Adrenal gland (tissue), 12 donors: Measurements from ENCODE around the gene MAP7D1. TPM values are rescaled to one million over a fixed set of nuclear protein-coding genes. Genes with fewer than 3 reads are reported as not detected.

Source experiments
- DNase-seq, 7 donors: peaks; one replicate each; pipeline ENCODE4 v3.0.0-alpha.2; 2019 to 2020
- H3K27ac ChIP-seq, 5 donors: fragments of 200-600 bp; sonication (generic) in 4 of 5; 1 replicate in 3 of 5; 2 replicates in 2 of 5; pipeline versions ENCODE4 v1.5.1 to v1.8.0; 2016 to 2020; ENCODE audit warnings: mild to moderate bottlenecking in 1 of 5
- H3K27me3 ChIP-seq: fragments of 200-600 bp; 2 replicates; pipeline ENCODE4 v1.8.0; 2021
- H3K36me3 ChIP-seq, 2 donors: fragments of 200-600 bp; replicated peaks in 1 of 2; 1 replicate in 1 of 2; 2 replicates in 1 of 2; pipeline versions ENCODE4 v1.5.1 to v1.8.0; 2018 to 2022
- H3K4me1 ChIP-seq, 2 donors: fragments of 200-600 bp; replicated peaks in 1 of 2; 1 replicate in 1 of 2; 2 replicates in 1 of 2; pipeline versions ENCODE4 v1.5.1 to v1.8.0; 2018 to 2021
- H3K4me3 ChIP-seq, 4 donors: fragments of 200-600 bp; sonication (generic) in 3 of 4; one replicate each; pipeline ENCODE4 v1.5.1; 2016 to 2018
- H3K9me3 ChIP-seq, 3 donors: fragments of 200-600 bp; sonication (generic) in 1 of 3; replicated peaks in 1 of 3; 1 replicate in 2 of 3; 2 replicates in 1 of 3; pipeline versions ENCODE4 v1.5.1 to v1.8.0; 2016 to 2021
- CTCF ChIP-seq, 6 experiments: fragments of 450-650 bp in 4 of 6; fragments of 200-600 bp in 2 of 6; sonication (generic) in 1 of 6; IDR thresholded peaks; 1 replicate in 5 of 6; 2 replicates in 1 of 6; pipeline versions ENCODE4 v1.5.1 to v1.8.0; 2016 to 2021; ENCODE audit warnings: antibody characterized with exemption in 6 of 6, mild to moderate bottlenecking in 2 of 6, moderate library complexity in 1 of 6
- POLR2A ChIP-seq, 2 donors: fragments of 450-650 bp; IDR thresholded peaks; one replicate each; pipeline ENCODE4 v1.6.1; 2017; ENCODE audit warnings: antibody characterized with exemption in 2 of 2, mild to moderate bottlenecking in 2 of 2, moderate library complexity in 1 of 2
- WGBS, 4 donors: extraction: QIAGEN DNeasy Blood & Tissue Kit in 2 of 4; methylation state at CpG; one replicate each; pipeline versions ENCODE4 v1.1.5 to v1.1.7; 2013 to 2017; 5-methylcytosine and 5-hydroxymethylcytosine counted together
- intact Hi-C, 2 donors: fragments of 100-400 bp; cut with DNase I; formaldehyde crosslinking; loops; one replicate each; pipeline versions ENCODE4 v1.14.1 to v1.15.0; 2022 to 2023
- polyA plus RNA-seq, 3 donors: library from polyadenylated mRNA; stranded (reverse); fragments of 200-250 nt in 2 of 3; fragments of 350-450 nt in 1 of 3; fragmentation: Illumina TruSeq in 1 of 3; extraction: RNeasy Lipid Tissue Mini Kit (QIAGEN cat#74804) in 1 of 3; gene quantifications; one replicate each; pipeline ENCODE4 v1.2.3, GENCODE V29; 2013 to 2014
- total RNA-seq, 9 donors: library from RNA; depleted of rRNA in 4 of 9; stranded (reverse); fragments of >200 nt in 4 of 9; fragments of 120-200 nt in 1 of 9; fragmentation: NEBNext Ultra II Directional in 1 of 9; extraction: Animal tissue kit (Norgen Biotek cat#: 25700) in 1 of 9; gene quantifications; one replicate each; pipeline versions ENCODE4 v1.1.0 to v1.2.4, GENCODE V29; 2013 to 2023
- donor health status: healthy with polysubstance abuse.
- donor health status: Bipolar disorder and iron deficiency.
- donor health status: DM: yes; HTN: yes; CAD: no.
- donor health status: DM: no; HTN: no; CAD: no.
- donor health status: DM: no; HTN: no; CAD: no.
- donor health status: DM: yes; HTN: yes; CAD: no.

Gene MAP7D1
- total and polyA plus RNA-seq, 12 donors: 11.8 to 121 (median 68.3) TPM

GRCh38 chr1:36148821-36149236 is 7.1 kb upstream of the MAP7D1 start:
- no peaks in the 10 kb centered on the region for H3K9me3 ChIP-seq
- peak overlapping the region; percentile 59 to 96 (median 76) for H3K4me3 ChIP-seq
- no peaks in the 10 kb centered on the region for H3K27me3 ChIP-seq
- 1 to 5% (median 1%) methylated on average over 13 to 16 of the region's 16 CpGs for WGBS, 4 donors
- H3K27ac ChIP-seq: peak overlapping the region; percentile 74 to 96 (median 89)
- TF ChIP-seq POLR2A (IDR thresholded peaks at IDR 0.05) (no peak), CTCF (IDR thresholded peaks at IDR 0.05) (no peak)
- H3K36me3 ChIP-seq: peaks cover 0 to 8% of the 10 kb centered on the region in 2 donors
- intact Hi-C loops: loop anchor here (5.0 to 10.0 kb wide), 2 partner anchors 143 to 246 kb away; partner anchors contain the start of gene LSM10 (in 1 of the 2)
- no peak for DNase-seq
- peaks cover 27 to 45% of the 10 kb centered on the region in 2 donors for H3K4me1 ChIP-seq

- Histone ChIP-seq H3K4me1 (peaks cover 27 to 45% of the 10 kb centered on the region in 2 donors), H3K27me3 (no peaks in the 10 kb centered on the region), H3K27ac (peak within 1 kb of the TSS; percentile 74 to 97 (median 96)), H3K4me3 (peak within 1 kb of the TSS; percentile 59 to 96 (median 76)), H3K9me3 (no peaks in the 10 kb centered on the region), H3K36me3 (peaks cover 0 to 8% of the 10 kb centered on the region in 2 donors)
- TF ChIP-seq POLR2A (IDR thresholded peaks at IDR 0.05): peak; percentile 63 to 77
- peak; percentile 75 to 99 (median 98) for TF ChIP-seq CTCF (IDR thresholded peaks at IDR 0.05)
- WGBS, 4 donors: 0 to 1% (median 1%) methylated on average over 24 to 62 of the region's 62 CpGs
- intact Hi-C loops: loop anchor here (5.0 to 10.0 kb wide), 2 partner anchors 143 to 245 kb away; partner anchors contain the start of gene LSM10 (in 1 of the 2)
- DNase-seq: peak; percentile 100
Observed at GRCh38 chr1:36149237-36149972, 6.6 kb upstream of the MAP7D1 start, which contains the start of gene TRAPPC3. Gene TRAPPC3 (minus strand): TSS chr1:36149486. CDS start chr1:36149378, 108 bp downstream.

GRCh38 chr1:36149973-36150295 is 6.0 kb upstream of the MAP7D1 start:
- Histone ChIP-seq H3K36me3 (peaks cover 0 to 8% of the 10 kb centered on the region in 2 donors), H3K4me1 (peaks cover 30 to 50% of the 10 kb centered on the region in 2 donors), H3K27ac (peak overlapping the region; percentile 70 to 97 (median 96)), H3K4me3 (no peak overlapping the region), H3K9me3 (no peaks in the 10 kb centered on the region), H3K27me3 (no peaks in the 10 kb centered on the region)
- no peak for DNase-seq
- TF ChIP-seq CTCF (IDR thresholded peaks at IDR 0.05): no peak
- no peak for TF ChIP-seq POLR2A (IDR thresholded peaks at IDR 0.05)
- intact Hi-C loops: loop anchor here (5.0 to 10.0 kb wide), 4 partner anchors 37 to 245 kb away; partner anchors contain the start of gene LSM10 (in 1 of the 2)
- 26 to 47% (median 36%) methylated on average over 6 of the region's 6 CpGs for WGBS, 4 donors

DNA sequence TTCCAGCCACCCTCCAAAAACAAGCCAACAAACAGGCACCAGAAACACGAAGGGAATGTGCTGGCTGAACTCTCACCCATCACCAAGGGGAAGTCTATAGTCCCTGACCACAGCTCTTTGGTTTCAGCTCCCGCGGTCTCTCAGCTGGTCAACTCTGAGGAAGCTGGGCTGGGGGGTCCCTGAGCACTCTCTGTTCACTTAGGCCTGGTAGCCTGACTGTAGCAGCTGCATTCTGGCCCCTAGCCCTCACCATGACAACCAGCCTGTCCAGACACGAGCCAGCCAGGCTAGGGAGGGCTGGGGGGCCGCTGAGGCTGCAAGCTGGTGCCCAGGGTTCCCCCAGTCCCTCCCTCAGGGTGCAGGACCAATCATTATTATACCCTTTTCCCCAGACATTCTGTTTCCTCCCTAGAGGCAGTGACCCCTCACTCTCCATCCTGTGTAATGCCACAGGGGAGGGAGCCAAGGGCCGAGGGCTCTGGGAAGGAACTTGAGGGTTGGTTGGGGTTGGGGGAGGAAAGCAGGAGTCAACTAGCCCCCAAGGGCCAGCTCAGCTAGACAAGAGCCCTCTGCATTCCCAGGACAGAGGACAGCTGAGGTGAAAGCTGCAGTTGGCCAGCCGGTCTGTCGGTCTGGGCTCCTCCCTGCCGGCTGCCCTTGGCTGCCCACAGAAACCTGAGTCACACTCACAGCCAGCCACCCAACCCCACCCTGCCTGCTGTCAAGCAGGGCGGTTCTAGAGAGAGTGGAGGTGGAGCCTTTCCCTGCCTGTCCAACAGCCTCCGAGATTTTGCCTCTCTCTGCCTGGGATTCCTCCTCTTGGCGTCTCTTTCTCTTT is 5.4 kb upstream of the MAP7D1 start:
- WGBS, 4 donors: 9 to 18% (median 12%) methylated on average over 9 to 12 of the region's 12 CpGs
- H3K27me3 ChIP-seq: no peaks in the 10 kb centered on the region
- no peak for TF ChIP-seq CTCF (IDR thresholded peaks at IDR 0.05)
- peak in 1 of 2 donors; percentile 84 for TF ChIP-seq POLR2A (IDR thresholded peaks at IDR 0.05)
- DNase-seq: peak; percentile 92 to 98 (median 97)
- H3K4me1 ChIP-seq: peaks cover 34 to 56% of the 10 kb centered on the region in 2 donors
- peaks cover 0 to 8% of the 10 kb centered on the region in 2 donors for H3K36me3 ChIP-seq
- H3K9me3 ChIP-seq: no peaks in the 10 kb centered on the region
- H3K4me3 ChIP-seq: no peak overlapping the region
- H3K27ac ChIP-seq: peak overlapping the region; percentile 70 to 97 (median 96)
- intact Hi-C loops: loop anchor here (5.0 kb wide), 2 partner anchors 37 to 132 kb away; no protein-coding TSS in a partner anchor
